Endothelial cell of umbilical vein (primary cell): ENCODE data around the gene CCT3. TPM values are rescaled to one million over a fixed set of nuclear protein-coding genes. Genes with fewer than 3 reads are reported as not detected.

ENCODE experiments used
- BruUV-seq: library from RNA; stranded (reverse); fragments of 400-500 nt; replicated peaks from 2 replicates; lab custom pipeline; 2021; lab: Mats Ljungman, UMichigan
- CTCF ChIA-PET: fragments of 300-600, 350-600 bp; sonication (Branson Sonifier 250); formaldehyde crosslinking; loops from one replicate; lab custom pipeline; 2021; ENCODE audit warnings: antibody characterized with exemption, inconsistent platforms; lab: Charles Lee
- POLR2A ChIA-PET: fragments of 300-600, 350-600 bp; sonication (Branson Sonifier 250); formaldehyde crosslinking; loops from one replicate; lab custom pipeline; 2021; ENCODE audit warnings: antibody characterized with exemption, inconsistent platforms; lab: Charles Lee
- DNase-seq: peaks from one replicate; pipeline ENCODE4 v3.0.0-alpha.2; 2011; ENCODE audit warnings: low read depth, low spot score
- FAIRE-seq: peaks from 2 replicates; lab custom pipeline; 2011; peaks lifted over from hg19 to GRCh38; lab: Jason Lieb, UNC
- H2AFZ ChIP-seq: 2 replicates; pipeline ENCODE4 v1.6.0; 2012; ENCODE audit warnings: low read depth, low read length, control low read depth, inconsistent platforms
- H3K27ac ChIP-seq: 2 replicates; pipeline ENCODE4 v1.5.1; 2011; ENCODE audit warnings: low read depth, mild to moderate bottlenecking, control low read depth, low read length, moderate library complexity; ENCODE audit not compliant: insufficient read depth
- H3K27me3 ChIP-seq, 2 experiments: 2 replicates each; pipeline versions ENCODE4 v1.6.0 to v1.6.1; 2011; ENCODE audit warnings: low read length in 2 of 2, mixed read lengths in 1 of 2; ENCODE audit not compliant: control insufficient read depth in 2 of 2, insufficient read depth in 2 of 2
- H3K36me3 ChIP-seq, 2 experiments: 2 replicates in 1 of 2; 3 replicates in 1 of 2; pipeline ENCODE4 v1.5.1; 2011; ENCODE audit warnings: low read length in 2 of 2, mild to moderate bottlenecking in 1 of 2, moderate library complexity in 1 of 2; ENCODE audit not compliant: control insufficient read depth in 2 of 2, insufficient read depth in 2 of 2; ENCODE audit errors: extremely low read depth in 1 of 2
- H3K4me1 ChIP-seq: 3 replicates; pipeline ENCODE4 v1.5.1; 2011; ENCODE audit warnings: mild to moderate bottlenecking, low read length; ENCODE audit not compliant: control insufficient read depth, insufficient read depth; ENCODE audit errors: extremely low read depth
- H3K4me2 ChIP-seq: 2 replicates; pipeline ENCODE4 v1.6.1; 2011; ENCODE audit warnings: low read length, control low read depth, mixed read lengths; ENCODE audit not compliant: insufficient read depth
- H3K4me3 ChIP-seq, 3 experiments: fragments of 200-600 bp in 1 of 3; sonication (generic), shearing (Covaris generic) in 1 of 3; replicated peaks in 1 of 3; 2 replicates each; pipeline ENCODE4 v1.5.1; 2011 to 2016; ENCODE audit warnings: control low read depth in 3 of 3, low read length in 3 of 3, mild to moderate bottlenecking in 2 of 3, inconsistent platforms in 1 of 3, low read depth in 1 of 3, moderate library complexity in 1 of 3; ENCODE audit not compliant: insufficient read depth in 1 of 3
- H3K79me2 ChIP-seq: 2 replicates; pipeline ENCODE4 v1.6.0; 2012; ENCODE audit warnings: low read length, inconsistent platforms; ENCODE audit not compliant: control insufficient read depth, insufficient read depth
- H3K9ac ChIP-seq: replicated peaks from 2 replicates; pipeline ENCODE3; 2011; ENCODE audit warnings: low read length, control low read depth; ENCODE audit not compliant: insufficient read depth; ENCODE audit errors: extremely low read depth
- H3K9me1 ChIP-seq: replicated peaks from 3 replicates; pipeline ENCODE4 v1.6.0; 2011; ENCODE audit warnings: mild to moderate bottlenecking, low read length; ENCODE audit not compliant: control insufficient read depth, insufficient read depth; ENCODE audit errors: extremely low read depth
- H3K9me3 ChIP-seq: replicated peaks from 2 replicates; pipeline ENCODE4 v1.5.1; 2012; ENCODE audit warnings: low read length, inconsistent platforms; ENCODE audit not compliant: control insufficient read depth, insufficient read depth
- H4K20me1 ChIP-seq: replicated peaks from 2 replicates; pipeline ENCODE3; 2011; ENCODE audit warnings: mild to moderate bottlenecking, low read length; ENCODE audit not compliant: control insufficient read depth, insufficient read depth; ENCODE audit errors: extremely low read depth
- EZH2 ChIP-seq: IDR thresholded peaks from 2 replicates; pipeline ENCODE4 v1.6.1; 2012; ENCODE audit warnings: borderline replicate concordance, low read depth, mild to moderate bottlenecking, moderate library complexity, low read length, inconsistent platforms; ENCODE audit not compliant: severe bottlenecking
- FOS ChIP-seq: IDR thresholded peaks from 2 replicates; pipeline ENCODE4 v1.6.1; 2011; ENCODE audit warnings: mild to moderate bottlenecking, low read length, moderate library complexity, borderline replicate concordance; ENCODE audit not compliant: insufficient read depth
- GATA2 ChIP-seq: IDR thresholded peaks from 2 replicates; pipeline ENCODE4 v1.7.0; 2011; ENCODE audit warnings: low read depth, mild to moderate bottlenecking, moderate library complexity, mixed read lengths, low read length; ENCODE audit not compliant: insufficient read length, insufficient read depth
- JUN ChIP-seq: IDR thresholded peaks from 2 replicates; pipeline ENCODE4 v1.6.1; 2011; ENCODE audit warnings: borderline replicate concordance, low read depth; ENCODE audit not compliant: insufficient read length, insufficient read depth
- MAX ChIP-seq: IDR thresholded peaks from 2 replicates; pipeline ENCODE4 v1.6.1; 2011; ENCODE audit not compliant: insufficient read depth, insufficient read length
- MYC ChIP-seq: IDR thresholded peaks from one replicate; pipeline ENCODE4 v1.6.1; 2011; ENCODE audit warnings: mild to moderate bottlenecking, low read depth, low read length
- POLR2A ChIP-seq: IDR thresholded peaks from 2 replicates; pipeline ENCODE4 v1.6.1; 2012; ENCODE audit warnings: low read depth, mild to moderate bottlenecking, control low read depth, low read length
- POLR2AphosphoS5 ChIP-seq: IDR thresholded peaks from 2 replicates; pipeline ENCODE4 v1.6.1; 2012; ENCODE audit warnings: low read depth, mild to moderate bottlenecking, control low read depth, low read length, moderate library complexity; ENCODE audit not compliant: insufficient read depth
- dilution Hi-C: fragments of 300-500 bp; cut with MboI; formaldehyde crosslinking; loops from one replicate; pipeline ENCODE4 v1.15.0; 2019; ENCODE audit warnings: low sequenced_read_pairs; ENCODE audit not compliant: extremely low pct_ligation_motif_present
- intact Hi-C: fragments of 100-400 bp; cut with micrococcal nuclease; formaldehyde crosslinking; loops from one replicate; pipeline ENCODE4 v1.10.0; 2022
- polyA plus RNA-seq, 4 experiments: library from polyadenylated mRNA; depleted of rRNA in 3 of 4; stranded (reverse) in 3 of 4; unstranded in 1 of 4; fragments of >200 nt; gene quantifications; 2 replicates each; pipeline versions ENCODE4 v1.2.1 to v1.2.3, GENCODE V29; 2011 to 2012; ENCODE audit warnings: missing spikeins in 1 of 4
- total RNA-seq: library from RNA; stranded (reverse); gene quantifications from 2 replicates; pipeline ENCODE4 v1.2.3, GENCODE V29; 2021
- TF ChIP-seq, protein P1 (sequence below), 2 donors: IDR thresholded peaks; 1 replicate in 1 of 2; 2 replicates in 1 of 2; pipeline ENCODE4 v1.5.1; 2011; ENCODE audit warnings: low read length in 2 of 2, mild to moderate bottlenecking in 2 of 2, moderate library complexity in 2 of 2, control low read depth in 1 of 2, inconsistent platforms in 1 of 2, low read depth in 1 of 2; ENCODE audit not compliant: insufficient read depth in 1 of 2; ENCODE audit errors: extremely low read depth in 1 of 2

CCT3 gene
- total and polyA plus RNA-seq, 2 donors (not counting 3 experiments of a cell fraction or from before 2014, with no cell fraction given), result 276 to 367 TPM

- BruUV-seq, result no TSS peak
- Histone ChIP-seq H3K79me2 (no peaks in the 10 kb centered on the region), H3K27ac (no peak overlapping the region), H3K4me1 (no peaks in the 10 kb centered on the region), H3K4me2 (no peak overlapping the region), H3K9ac (no peak overlapping the region), H3K27me3 (peaks cover 16 to 19% of the 10 kb centered on the region in 2 experiments), H4K20me1 (no peaks in the 10 kb centered on the region), H3K9me3 (no peaks in the 10 kb centered on the region), H2AFZ (no peak overlapping the region), H3K36me3 (no peaks in the 10 kb centered on the region), H3K4me3 (no peak overlapping the region), H3K9me1 (no peaks in the 10 kb centered on the region)
- DNase-seq, result no peak
- FAIRE-seq, result no peak
- ChIA-PET POLR2A (no interaction called here), CTCF (interaction anchor here (1.5 to 10.2 kb wide), 6 partner anchors 12 to 85 kb away, joined by 3 to 96 read pairs (median 15); partner anchors contain the start of genes CCT3 and TSACC)
- intact Hi-C loops (no loop called here), dilution Hi-C loops (no loop called here)
- no peak for TF ChIP-seq JUN
- TF ChIP-seq, protein P1, sequence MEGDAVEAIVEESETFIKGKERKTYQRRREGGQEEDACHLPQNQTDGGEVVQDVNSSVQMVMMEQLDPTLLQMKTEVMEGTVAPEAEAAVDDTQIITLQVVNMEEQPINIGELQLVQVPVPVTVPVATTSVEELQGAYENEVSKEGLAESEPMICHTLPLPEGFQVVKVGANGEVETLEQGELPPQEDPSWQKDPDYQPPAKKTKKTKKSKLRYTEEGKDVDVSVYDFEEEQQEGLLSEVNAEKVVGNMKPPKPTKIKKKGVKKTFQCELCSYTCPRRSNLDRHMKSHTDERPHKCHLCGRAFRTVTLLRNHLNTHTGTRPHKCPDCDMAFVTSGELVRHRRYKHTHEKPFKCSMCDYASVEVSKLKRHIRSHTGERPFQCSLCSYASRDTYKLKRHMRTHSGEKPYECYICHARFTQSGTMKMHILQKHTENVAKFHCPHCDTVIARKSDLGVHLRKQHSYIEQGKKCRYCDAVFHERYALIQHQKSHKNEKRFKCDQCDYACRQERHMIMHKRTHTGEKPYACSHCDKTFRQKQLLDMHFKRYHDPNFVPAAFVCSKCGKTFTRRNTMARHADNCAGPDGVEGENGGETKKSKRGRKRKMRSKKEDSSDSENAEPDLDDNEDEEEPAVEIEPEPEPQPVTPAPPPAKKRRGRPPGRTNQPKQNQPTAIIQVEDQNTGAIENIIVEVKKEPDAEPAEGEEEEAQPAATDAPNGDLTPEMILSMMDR (IDR thresholded peaks at IDR 0.05; ENCODE audit: extremely low read depth in 1 of 2, insufficient read depth in 1 of 2, low read depth in 1 of 2, low read length in 2 of 2), result no peak
- TF ChIP-seq POLR2A, result no peak
- TF ChIP-seq MYC, result no peak
- no peak for TF ChIP-seq POLR2AphosphoS5
- TF ChIP-seq GATA2, result no peak
- TF ChIP-seq FOS, result no peak
- TF ChIP-seq MAX, result no peak
- TF ChIP-seq EZH2, result no peak
Observed at GRCh38 chr1:156360534-156360933, 22.4 kb upstream of the CCT3 start.
